Bronchial epithelial cell (primary cell): Measurements from ENCODE around the gene ZC3H12C. TPM values are rescaled to one million over a fixed set of nuclear protein-coding genes. Genes with fewer than 3 reads are reported as not detected.

Experiments used
- DNase-seq: peaks from one replicate; pipeline ENCODE4 v3.0.0-alpha.2; 2010; ENCODE audit warnings: low read depth
- FAIRE-seq: peaks from 2 replicates; lab custom pipeline; 2011; peaks lifted over from hg19 to GRCh38; lab: Jason Lieb, UNC
- H3K27me3 ChIP-seq: 2 replicates; pipeline ENCODE4 v1.5.1; 2011; ENCODE audit warnings: low read length; ENCODE audit not compliant: control insufficient read depth, insufficient read depth
- H3K36me3 ChIP-seq: 2 replicates; pipeline ENCODE4 v1.5.1; 2011; ENCODE audit warnings: low read length; ENCODE audit not compliant: control insufficient read depth, insufficient read depth
- H3K4me3 ChIP-seq: 2 replicates; pipeline ENCODE4 v1.5.1; 2011; ENCODE audit warnings: mild to moderate bottlenecking, low read depth, low read length, control low read depth
- CTCF ChIP-seq: IDR thresholded peaks from 2 replicates; pipeline ENCODE4 v1.5.1; 2011; ENCODE audit warnings: mild to moderate bottlenecking, moderate library complexity, low read length, control low read depth, inconsistent platforms; ENCODE audit not compliant: insufficient read depth, severe bottlenecking
- total RNA-seq: library from RNA; depleted of rRNA; stranded (reverse); fragments of >200 nt; gene quantifications from 2 replicates; pipeline ENCODE4 v1.2.1, GENCODE V29; 2014

ZC3H12C gene
- total RNA-seq, 1 donor from 2014 or later = 5.3 TPM

- no peak for TF ChIP-seq CTCF
- peak; percentile 86 for DNase-seq
- H3K4me3 ChIP-seq = no peak overlapping the region
- FAIRE-seq = no peak
- H3K36me3 ChIP-seq = no peaks in the 10 kb centered on the region
- H3K27me3 ChIP-seq = no peaks in the 10 kb centered on the region
Observed at GRCh38 chr11:110185121-110185591, 92.0 kb downstream of the ZC3H12C start.

GRCh38 chr11:110185599-110185998 lies 92.4 kb downstream of the ZC3H12C start:
- Histone ChIP-seq H3K27me3 (no peaks in the 10 kb centered on the region), H3K36me3 (no peaks in the 10 kb centered on the region), H3K4me3 (no peak overlapping the region)
- DNase-seq (no peak), FAIRE-seq (no peak)
- no peak for TF ChIP-seq CTCF

GRCh38 chr11:110186456-110186855 lies 93.3 kb downstream of the ZC3H12C start:
- H3K36me3 ChIP-seq = no peaks in the 10 kb centered on the region
- H3K27me3 ChIP-seq = no peaks in the 10 kb centered on the region
- no peak for TF ChIP-seq CTCF
- H3K4me3 ChIP-seq = no peak overlapping the region
- DNase-seq (no peak), FAIRE-seq (no peak)

GRCh38 chr11:110186867-110187266 lies 93.7 kb downstream of the ZC3H12C start:
- no peak overlapping the region for H3K4me3 ChIP-seq
- H3K27me3 ChIP-seq = no peaks in the 10 kb centered on the region
- no peaks in the 10 kb centered on the region for H3K36me3 ChIP-seq
- no peak for DNase-seq
- no peak for TF ChIP-seq CTCF
- FAIRE-seq = peak; percentile 89

- FAIRE-seq = no peak
- H3K4me3 ChIP-seq = no peak overlapping the region
Observed at GRCh38 chr11:110187731-110188130, 94.5 kb downstream of the ZC3H12C start.

More at GRCh38 chr11:110187731-110188130, 94.5 kb downstream of the ZC3H12C start:
- no peak for DNase-seq
- TF ChIP-seq CTCF = no peak
- H3K27me3 ChIP-seq = no peaks in the 10 kb centered on the region
- H3K36me3 ChIP-seq = no peaks in the 10 kb centered on the region
